ENCODE measurements around the gene SH2B3. TPM values are rescaled to one million over a fixed set of nuclear protein-coding genes. Genes with fewer than 3 reads are reported as not detected.

Gene SH2B3
- 46.7 and 50.7 TPM in 2 replicates for total RNA-seq

- Mint-ChIP-seq H3K4me1 (peaks cover 66% of the 10 kb centered on the region), H3K27me3 (no peaks in the 10 kb centered on the region), H3K36me3 (ENCODE audit: low read depth) (peaks cover 4% of the 10 kb centered on the region), H3K4me3 (peak within 1 kb of the TSS; percentile 95), H3K9me3 (no peaks in the 10 kb centered on the region), H3K27ac (peak within 1 kb of the TSS; percentile 97)
- TF ChIP-seq CTCF (IDR thresholded peaks at IDR 0.05), result no peak
- no peak for DNase-seq
- ChIA-PET CTCF (interaction anchor here (1.8 to 14.5 kb wide), 3 partner anchors 29 to 48 kb away, joined by 7 to 522 read pairs (median 42); no protein-coding TSS in a partner anchor), POLR2A (interaction anchor here (1.3 to 11.0 kb wide), 3 partner anchors 9 to 38 kb away, joined by 4 to 136 read pairs (median 59); no protein-coding TSS in a partner anchor)
- peak; percentile 4 for ATAC-seq (ENCODE audit: low read depth)
- intact Hi-C loops (cut with micrococcal nuclease), result loop anchor here (1.0 to 10.0 kb wide), 5 partner anchors 24 to 1411 kb away; partner anchors contain the start of genes ANKRD13A, ATXN2, GIT2 and PHETA1
Observed at GRCh38 chr12:111405859-111406473, at the start of gene SH2B3. SH2B3 (plus strand) TSS chr12:111405923; CDS start chr12:111418146, 12,223 bp downstream.

- H3K4me3 Mint-ChIP-seq, result no peak overlapping the region
- no peak for DNase-seq
Observed at GRCh38 chr12:111359231-111359913, 46.4 kb upstream of the SH2B3 start.

GRCh38 chr12:111359914-111360276, 45.8 kb upstream of the SH2B3 start:
- Mint-ChIP-seq H3K27ac (peak overlapping the region; percentile 21), H3K9me3 (no peaks in the 10 kb centered on the region), H3K27me3 (no peaks in the 10 kb centered on the region), H3K4me3 (peak overlapping the region; percentile 76), H3K4me1 (peaks cover 74% of the 10 kb centered on the region), H3K36me3 (ENCODE audit: low read depth) (peaks cover 2% of the 10 kb centered on the region)
- no peak for DNase-seq
- CTCF ChIA-PET, result interaction anchor here (2.1 kb wide), 1 partner anchor 37 kb away, joined by 8 read pairs; no protein-coding TSS in a partner anchor
- POLR2A ChIA-PET, result interaction anchor here (1.1 kb wide), 1 partner anchor 8 kb away, joined by 3 read pairs; the partner anchor contains the start of gene PHETA1
- intact Hi-C loops (cut with micrococcal nuclease), result loop anchor here (5.0 kb wide), 1 partner anchor 1078 kb away; the partner anchor contains the start of gene ATP2A2
- ATAC-seq (ENCODE audit: low read depth), result no peak
- no peak for TF ChIP-seq CTCF (IDR thresholded peaks at IDR 0.05)

More at GRCh38 chr12:111359231-111359913, 46.4 kb upstream of the SH2B3 start:
- ATAC-seq (ENCODE audit: low read depth), result no peak
- no peaks in the 10 kb centered on the region for H3K36me3 Mint-ChIP-seq (ENCODE audit: low read depth)
- peak overlapping the region; percentile 21 for H3K27ac Mint-ChIP-seq
- peaks cover 79% of the 10 kb centered on the region for H3K4me1 Mint-ChIP-seq
- intact Hi-C loops (cut with micrococcal nuclease), result loop anchor here (5.0 kb wide), 1 partner anchor 1077 kb away; the partner anchor contains the start of gene ATP2A2
- ChIA-PET POLR2A (interaction anchor here (0.7 to 1.1 kb wide), 2 partner anchors 9 to 291 kb away, joined by 3 read pairs; partner anchors contain the start of gene PHETA1), CTCF (interaction anchor here (2.1 kb wide), 1 partner anchor 38 kb away, joined by 8 read pairs; no protein-coding TSS in a partner anchor)
- no peaks in the 10 kb centered on the region for H3K9me3 Mint-ChIP-seq
- TF ChIP-seq CTCF (IDR thresholded peaks at IDR 0.05), result no peak
- H3K27me3 Mint-ChIP-seq, result no peaks in the 10 kb centered on the region

GRCh38 chr12:111360325-111360930, 45.3 kb upstream of the SH2B3 start:
- H3K36me3 Mint-ChIP-seq (ENCODE audit: low read depth), result peaks cover 6% of the 10 kb centered on the region
- ChIA-PET CTCF (interaction anchor here (2.1 kb wide), 1 partner anchor 36 kb away, joined by 8 read pairs; no protein-coding TSS in a partner anchor), POLR2A (no interaction called here)
- peaks cover 71% of the 10 kb centered on the region for H3K4me1 Mint-ChIP-seq
- H3K27ac Mint-ChIP-seq, result peak overlapping the region; percentile 79
- no peaks in the 10 kb centered on the region for H3K27me3 Mint-ChIP-seq
- peak overlapping the region; percentile 76 for H3K4me3 Mint-ChIP-seq
- DNase-seq, result no peak
- no peaks in the 10 kb centered on the region for H3K9me3 Mint-ChIP-seq
- intact Hi-C loops (cut with micrococcal nuclease), result no loop called here
- no peak for TF ChIP-seq CTCF (IDR thresholded peaks at IDR 0.05)
- ATAC-seq (ENCODE audit: low read depth), result no peak
